HG03139 (cell line): Measurements from ENCODE around the gene WNT1.

Experiments
- ATAC-seq: cut with Tn5 transposase; IDR thresholded peaks from one replicate; pipeline ENCODE4 v1.9.1; 2021; ENCODE audit not compliant: unreplicated experiment

WNT1 gene

DNA sequence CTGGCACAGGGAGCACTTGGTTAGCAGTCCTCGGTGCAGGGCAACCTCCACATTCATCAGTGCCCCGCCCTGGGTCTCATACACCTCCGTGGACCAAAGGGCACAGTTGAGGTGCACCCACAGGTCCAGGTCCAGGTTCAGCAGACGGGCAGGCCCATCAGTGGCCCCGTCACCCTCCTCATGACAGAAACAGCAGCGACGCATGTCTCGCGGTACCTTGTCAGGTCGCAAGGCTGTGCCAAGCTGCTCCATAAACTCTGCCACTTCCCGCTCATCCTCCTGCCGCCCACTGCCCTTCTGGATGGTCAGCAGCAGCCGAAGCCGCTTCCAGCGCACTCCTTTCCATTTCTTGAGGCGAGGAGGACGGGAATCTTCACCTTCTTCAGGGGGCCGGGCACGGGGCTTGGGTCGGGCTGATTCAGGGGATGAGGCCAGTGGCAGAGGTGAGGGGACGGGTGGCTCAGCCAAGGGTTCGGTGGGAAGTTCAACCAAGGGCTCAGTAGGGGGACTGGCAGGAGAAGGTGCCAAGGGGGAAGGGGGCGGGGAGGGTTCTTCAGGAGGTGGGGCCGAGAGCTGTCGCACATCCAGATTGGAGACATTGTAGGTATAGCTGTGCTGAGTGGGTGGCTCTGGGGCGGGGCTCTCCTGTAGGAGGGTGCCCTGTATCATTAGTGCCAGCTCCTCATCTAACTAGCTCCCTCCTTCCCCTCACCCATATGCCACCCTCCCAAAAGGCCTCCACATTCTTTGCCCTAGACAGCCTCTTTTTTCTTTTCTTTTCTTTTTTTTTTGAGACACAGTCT is 48.8 kb downstream of the WNT1 start:
- no peak for ATAC-seq

DNA sequence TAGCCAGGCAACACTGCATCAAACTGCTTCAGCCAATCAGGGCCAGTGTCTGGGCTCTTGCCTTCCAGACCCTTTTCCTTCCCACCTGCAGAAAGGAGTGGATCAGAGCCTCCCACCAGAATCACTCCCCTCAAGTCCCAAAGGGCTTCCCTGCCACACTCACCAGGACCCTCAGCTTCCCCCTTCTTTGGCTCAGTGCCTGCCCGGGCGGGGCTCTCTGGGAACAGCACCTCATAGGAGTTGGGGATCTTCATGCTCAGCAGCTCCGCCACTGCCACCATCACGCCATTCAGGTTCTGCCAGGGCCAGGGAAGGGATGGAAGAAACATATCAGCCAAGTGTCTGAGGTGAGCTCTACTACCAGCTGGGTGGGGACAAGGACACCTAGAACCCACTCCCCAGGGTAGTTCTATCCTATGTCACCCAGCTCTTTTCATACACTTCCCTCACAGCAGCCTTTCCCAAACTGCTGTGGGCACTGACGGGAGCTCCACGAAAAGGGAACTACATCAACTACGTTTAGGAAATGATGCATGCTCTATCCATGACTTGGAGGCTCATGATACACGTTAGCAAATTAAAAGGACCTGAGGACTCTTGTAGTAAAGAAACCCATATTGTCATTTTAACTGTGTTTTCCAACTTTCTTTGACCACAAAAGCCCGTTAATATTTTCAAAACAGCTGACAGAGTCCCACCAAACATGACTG is 49.9 kb downstream of the WNT1 start:
- ATAC-seq: no peak

DNA sequence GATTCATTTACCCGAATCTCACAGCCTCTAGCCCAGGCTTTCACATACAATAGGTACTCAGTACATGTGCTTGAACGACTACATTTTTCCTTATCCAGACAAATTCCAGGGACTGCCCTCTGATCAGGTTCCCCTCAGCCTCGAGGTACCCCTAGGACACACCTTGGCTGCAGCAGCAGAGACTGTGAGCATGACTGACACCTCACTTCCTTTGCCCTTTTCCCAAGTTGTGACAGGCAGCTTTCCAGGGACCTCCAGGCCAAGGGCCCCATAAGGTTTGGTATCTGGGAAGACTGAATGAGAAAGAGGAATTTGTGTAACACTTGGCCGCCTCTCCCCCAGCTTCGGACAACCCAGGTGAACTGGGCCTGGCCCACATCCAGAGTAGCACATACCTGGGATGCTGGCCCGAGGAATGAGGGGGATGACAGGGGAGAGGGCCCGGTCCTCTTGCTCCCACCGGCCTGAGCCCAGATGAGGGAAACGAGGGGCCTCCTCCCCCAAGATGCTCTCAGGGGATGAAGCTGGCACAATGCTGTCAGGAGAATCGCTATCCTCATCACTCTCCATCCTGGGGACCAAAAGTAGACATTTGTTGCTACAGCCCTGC is 50.6 kb downstream of the WNT1 start:
- ATAC-seq: no peak

DNA sequence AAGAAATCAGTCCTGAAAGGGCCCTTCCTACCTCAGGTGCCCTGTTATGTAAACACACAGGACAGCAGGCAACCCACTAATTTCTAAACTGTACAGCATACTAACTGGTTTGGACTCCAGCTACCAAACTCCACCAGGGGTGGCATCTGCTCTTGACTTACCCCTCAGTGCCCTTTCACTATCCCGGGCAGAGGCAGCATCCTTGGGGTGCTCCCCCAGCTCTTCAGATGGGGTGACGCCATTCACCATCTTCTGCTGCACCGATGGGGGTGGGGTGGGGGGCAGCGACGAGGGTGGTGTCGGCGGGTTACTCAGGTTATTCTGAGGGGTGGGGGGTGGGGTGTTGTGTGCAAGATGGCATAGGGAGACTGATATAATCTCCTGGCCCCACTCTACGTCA is 52.0 kb downstream of the WNT1 start:
- ATAC-seq: no peak

DNA sequence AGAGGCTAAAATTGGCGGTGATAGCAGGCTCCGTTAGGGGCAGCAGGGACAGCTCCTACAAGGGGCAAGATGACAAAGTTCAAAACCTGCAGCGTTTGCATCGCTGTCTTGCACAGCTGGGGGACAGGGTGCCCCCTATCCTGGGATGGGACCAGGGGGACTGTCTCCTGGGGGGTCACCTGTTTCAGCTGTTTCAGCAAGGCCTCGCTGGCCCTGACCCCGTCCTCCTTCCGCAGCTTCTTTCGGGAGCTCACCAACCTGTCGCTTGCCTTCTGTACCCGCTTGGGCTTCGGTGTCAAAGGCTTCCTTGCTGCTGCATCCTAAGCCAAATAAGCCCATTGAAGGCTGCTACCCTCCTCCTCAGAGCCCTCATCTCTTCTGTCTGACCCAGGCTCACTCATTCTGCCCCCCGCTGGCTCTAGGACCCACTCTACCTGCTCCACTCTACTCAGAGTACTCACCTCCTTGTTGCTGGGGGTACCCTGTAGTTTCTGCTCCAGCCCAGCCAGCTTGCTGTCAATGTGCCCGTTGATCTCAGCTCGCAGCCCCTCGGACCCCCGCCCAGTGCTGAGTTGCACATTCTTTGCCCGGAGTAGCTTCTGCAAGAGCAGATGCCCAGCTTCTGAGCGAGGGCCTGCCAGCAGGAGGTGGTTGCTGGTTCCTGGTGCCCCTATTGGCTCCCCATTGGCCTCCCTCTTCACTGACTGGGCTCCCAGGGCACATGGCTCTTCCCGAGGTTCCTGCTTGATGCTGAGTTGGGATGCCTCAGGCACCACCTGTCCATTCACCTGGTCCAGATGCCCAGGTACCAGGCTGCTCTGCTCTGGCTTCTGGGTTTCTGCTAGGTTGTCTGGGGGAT is 52.8 kb downstream of the WNT1 start:
- no peak for ATAC-seq

DNA sequence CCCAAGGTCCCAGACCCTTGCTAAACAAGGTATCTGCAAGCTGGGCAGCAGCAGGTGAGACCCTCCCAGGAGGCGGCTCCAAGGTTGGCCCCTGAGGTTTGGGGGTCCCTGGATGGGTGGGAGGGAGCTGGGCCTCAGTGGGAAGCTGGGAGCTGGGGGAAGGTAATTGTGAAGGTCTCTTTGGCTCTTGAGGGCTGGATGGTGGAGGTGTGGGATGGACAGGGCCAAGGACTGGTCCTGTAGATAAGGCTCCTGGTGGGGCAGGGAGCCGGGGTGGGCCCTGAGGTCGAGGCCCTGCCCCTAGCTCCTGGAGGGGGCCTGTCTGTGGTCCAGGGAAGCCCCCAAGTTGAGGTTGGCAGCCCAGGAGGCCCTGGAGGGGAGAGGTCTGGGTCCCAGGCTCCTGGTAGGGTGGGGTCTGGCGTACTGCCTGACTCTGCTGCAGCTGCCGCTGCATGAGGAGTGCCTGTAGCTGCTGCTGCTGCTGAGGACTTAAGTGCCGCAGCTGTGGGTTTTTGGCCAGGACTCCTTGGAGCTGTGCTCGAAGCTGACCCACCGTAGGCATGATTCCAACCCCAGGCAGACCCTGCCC is 53.5 kb downstream of the WNT1 start:
- no peak for ATAC-seq
